Endothelial cell of umbilical vein (primary cell): ENCODE results near the gene HOXC9. TPM values are rescaled to one million over a fixed set of nuclear protein-coding genes. Genes with fewer than 3 reads are reported as not detected.

Source experiments
- BruUV-seq: library from RNA; stranded (reverse); fragments of 400-500 nt; replicated peaks from 2 replicates; lab custom pipeline; 2021; lab: Mats Ljungman, UMichigan
- CTCF ChIA-PET: fragments of 300-600, 350-600 bp; sonication (Branson Sonifier 250); formaldehyde crosslinking; loops from one replicate; lab custom pipeline; 2021; ENCODE audit warnings: antibody characterized with exemption, inconsistent platforms; lab: Charles Lee
- POLR2A ChIA-PET: fragments of 300-600, 350-600 bp; sonication (Branson Sonifier 250); formaldehyde crosslinking; loops from one replicate; lab custom pipeline; 2021; ENCODE audit warnings: antibody characterized with exemption, inconsistent platforms; lab: Charles Lee
- DNase-seq: peaks from one replicate; pipeline ENCODE4 v3.0.0-alpha.2; 2011; ENCODE audit warnings: low read depth, low spot score
- FAIRE-seq: peaks from 2 replicates; lab custom pipeline; 2011; peaks lifted over from hg19 to GRCh38; lab: Jason Lieb, UNC
- H2AFZ ChIP-seq: 2 replicates; pipeline ENCODE4 v1.6.0; 2012; ENCODE audit warnings: low read depth, low read length, control low read depth, inconsistent platforms
- H3K27ac ChIP-seq: 2 replicates; pipeline ENCODE4 v1.5.1; 2011; ENCODE audit warnings: low read depth, mild to moderate bottlenecking, control low read depth, low read length, moderate library complexity; ENCODE audit not compliant: insufficient read depth
- H3K27me3 ChIP-seq, 2 experiments: 2 replicates each; pipeline versions ENCODE4 v1.6.0 to v1.6.1; 2011; ENCODE audit warnings: low read length in 2 of 2, mixed read lengths in 1 of 2; ENCODE audit not compliant: control insufficient read depth in 2 of 2, insufficient read depth in 2 of 2
- H3K36me3 ChIP-seq, 2 experiments: 2 replicates in 1 of 2; 3 replicates in 1 of 2; pipeline ENCODE4 v1.5.1; 2011; ENCODE audit warnings: low read length in 2 of 2, mild to moderate bottlenecking in 1 of 2, moderate library complexity in 1 of 2; ENCODE audit not compliant: control insufficient read depth in 2 of 2, insufficient read depth in 2 of 2; ENCODE audit errors: extremely low read depth in 1 of 2
- H3K4me1 ChIP-seq: 3 replicates; pipeline ENCODE4 v1.5.1; 2011; ENCODE audit warnings: mild to moderate bottlenecking, low read length; ENCODE audit not compliant: control insufficient read depth, insufficient read depth; ENCODE audit errors: extremely low read depth
- H3K4me2 ChIP-seq: 2 replicates; pipeline ENCODE4 v1.6.1; 2011; ENCODE audit warnings: low read length, control low read depth, mixed read lengths; ENCODE audit not compliant: insufficient read depth
- H3K4me3 ChIP-seq, 3 experiments: fragments of 200-600 bp in 1 of 3; sonication (generic), shearing (Covaris generic) in 1 of 3; replicated peaks in 1 of 3; 2 replicates each; pipeline ENCODE4 v1.5.1; 2011 to 2016; ENCODE audit warnings: control low read depth in 3 of 3, low read length in 3 of 3, mild to moderate bottlenecking in 2 of 3, inconsistent platforms in 1 of 3, low read depth in 1 of 3, moderate library complexity in 1 of 3; ENCODE audit not compliant: insufficient read depth in 1 of 3
- H3K79me2 ChIP-seq: 2 replicates; pipeline ENCODE4 v1.6.0; 2012; ENCODE audit warnings: low read length, inconsistent platforms; ENCODE audit not compliant: control insufficient read depth, insufficient read depth
- H3K9ac ChIP-seq: replicated peaks from 2 replicates; pipeline ENCODE3; 2011; ENCODE audit warnings: low read length, control low read depth; ENCODE audit not compliant: insufficient read depth; ENCODE audit errors: extremely low read depth
- H3K9me1 ChIP-seq: replicated peaks from 3 replicates; pipeline ENCODE4 v1.6.0; 2011; ENCODE audit warnings: mild to moderate bottlenecking, low read length; ENCODE audit not compliant: control insufficient read depth, insufficient read depth; ENCODE audit errors: extremely low read depth
- H3K9me3 ChIP-seq: replicated peaks from 2 replicates; pipeline ENCODE4 v1.5.1; 2012; ENCODE audit warnings: low read length, inconsistent platforms; ENCODE audit not compliant: control insufficient read depth, insufficient read depth
- H4K20me1 ChIP-seq: replicated peaks from 2 replicates; pipeline ENCODE3; 2011; ENCODE audit warnings: mild to moderate bottlenecking, low read length; ENCODE audit not compliant: control insufficient read depth, insufficient read depth; ENCODE audit errors: extremely low read depth
- CTCF ChIP-seq, 2 donors: IDR thresholded peaks; 1 replicate in 1 of 2; 2 replicates in 1 of 2; pipeline ENCODE4 v1.5.1; 2011; ENCODE audit warnings: low read length in 2 of 2, mild to moderate bottlenecking in 2 of 2, moderate library complexity in 2 of 2, control low read depth in 1 of 2, inconsistent platforms in 1 of 2, low read depth in 1 of 2; ENCODE audit not compliant: insufficient read depth in 1 of 2; ENCODE audit errors: extremely low read depth in 1 of 2
- EZH2 ChIP-seq: IDR thresholded peaks from 2 replicates; pipeline ENCODE4 v1.6.1; 2012; ENCODE audit warnings: borderline replicate concordance, low read depth, mild to moderate bottlenecking, moderate library complexity, low read length, inconsistent platforms; ENCODE audit not compliant: severe bottlenecking
- FOS ChIP-seq: IDR thresholded peaks from 2 replicates; pipeline ENCODE4 v1.6.1; 2011; ENCODE audit warnings: mild to moderate bottlenecking, low read length, moderate library complexity, borderline replicate concordance; ENCODE audit not compliant: insufficient read depth
- GATA2 ChIP-seq: IDR thresholded peaks from 2 replicates; pipeline ENCODE4 v1.7.0; 2011; ENCODE audit warnings: low read depth, mild to moderate bottlenecking, moderate library complexity, mixed read lengths, low read length; ENCODE audit not compliant: insufficient read length, insufficient read depth
- JUN ChIP-seq: IDR thresholded peaks from 2 replicates; pipeline ENCODE4 v1.6.1; 2011; ENCODE audit warnings: borderline replicate concordance, low read depth; ENCODE audit not compliant: insufficient read length, insufficient read depth
- MYC ChIP-seq: IDR thresholded peaks from one replicate; pipeline ENCODE4 v1.6.1; 2011; ENCODE audit warnings: mild to moderate bottlenecking, low read depth, low read length
- POLR2A ChIP-seq: IDR thresholded peaks from 2 replicates; pipeline ENCODE4 v1.6.1; 2012; ENCODE audit warnings: low read depth, mild to moderate bottlenecking, control low read depth, low read length
- POLR2AphosphoS5 ChIP-seq: IDR thresholded peaks from 2 replicates; pipeline ENCODE4 v1.6.1; 2012; ENCODE audit warnings: low read depth, mild to moderate bottlenecking, control low read depth, low read length, moderate library complexity; ENCODE audit not compliant: insufficient read depth
- dilution Hi-C: fragments of 300-500 bp; cut with MboI; formaldehyde crosslinking; loops from one replicate; pipeline ENCODE4 v1.15.0; 2019; ENCODE audit warnings: low sequenced_read_pairs; ENCODE audit not compliant: extremely low pct_ligation_motif_present
- intact Hi-C: fragments of 100-400 bp; cut with micrococcal nuclease; formaldehyde crosslinking; loops from one replicate; pipeline ENCODE4 v1.10.0; 2022
- polyA plus RNA-seq, 4 experiments: library from polyadenylated mRNA; depleted of rRNA in 3 of 4; stranded (reverse) in 3 of 4; unstranded in 1 of 4; fragments of >200 nt; gene quantifications; 2 replicates each; pipeline versions ENCODE4 v1.2.1 to v1.2.3, GENCODE V29; 2011 to 2012; ENCODE audit warnings: missing spikeins in 1 of 4
- total RNA-seq: library from RNA; stranded (reverse); gene quantifications from 2 replicates; pipeline ENCODE4 v1.2.3, GENCODE V29; 2021
- TF ChIP-seq, protein P1 (sequence below): IDR thresholded peaks from 2 replicates; pipeline ENCODE4 v1.6.1; 2011; ENCODE audit not compliant: insufficient read depth, insufficient read length

Gene HOXC9
- total and polyA plus RNA-seq, 2 donors (not counting 3 experiments of a cell fraction or from before 2014, with no cell fraction given) = 0.40 to 0.58 TPM

GRCh38 chr12:53968214-53969127, 31.5 kb upstream of the HOXC9 start:
- no TSS peak for BruUV-seq
- no peak overlapping the region for H3K27ac ChIP-seq
- no peak overlapping the region for H2AFZ ChIP-seq
- FAIRE-seq (no peak), DNase-seq (no peak)
- H3K4me2 ChIP-seq = no peak overlapping the region
- H3K9ac ChIP-seq = no peak overlapping the region
- H3K4me3 ChIP-seq = no peak overlapping the region
- no peaks in the 10 kb centered on the region for H3K79me2 ChIP-seq
- no peaks in the 10 kb centered on the region for H3K4me1 ChIP-seq
- intact Hi-C loops = no loop called here
- dilution Hi-C loops = no loop called here
- ChIA-PET POLR2A (no interaction called here), CTCF (no interaction called here)
- H3K27me3 ChIP-seq = peaks cover 94 to 100% of the 10 kb centered on the region in 2 experiments
- no peaks in the 10 kb centered on the region for H3K9me3 ChIP-seq
- TF ChIP-seq FOS (no peak), POLR2AphosphoS5 (no peak), GATA2 (no peak), MYC (no peak), EZH2 (no peak), POLR2A (no peak), CTCF (IDR thresholded peaks at IDR 0.05; ENCODE audit: extremely low read depth in 1 of 2, insufficient read depth in 1 of 2, low read depth in 1 of 2, low read length in 2 of 2) (no peak), JUN (no peak)
- TF ChIP-seq, protein P1, sequence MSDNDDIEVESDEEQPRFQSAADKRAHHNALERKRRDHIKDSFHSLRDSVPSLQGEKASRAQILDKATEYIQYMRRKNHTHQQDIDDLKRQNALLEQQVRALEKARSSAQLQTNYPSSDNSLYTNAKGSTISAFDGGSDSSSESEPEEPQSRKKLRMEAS = no peak
- H4K20me1 ChIP-seq = no peaks in the 10 kb centered on the region
- H3K36me3 ChIP-seq = no peaks in the 10 kb centered on the region
- H3K9me1 ChIP-seq = no peaks in the 10 kb centered on the region
